Measurements from ENCODE around the gene PLAC8. TPM values are rescaled to one million over a fixed set of nuclear protein-coding genes. Genes with fewer than 3 reads are reported as not detected.

The PLAC8 gene
- total RNA-seq = 1.5 TPM
- long read RNA-seq = 0 reads

GRCh38 chr4:83114576-83114975 lies at the start of gene PLAC8:
PLAC8 (minus strand) TSS chr4:83114729; CDS start chr4:83107921, 6,808 bp downstream.
- no peaks in the 10 kb centered on the region for H3K36me3 ChIP-seq
- no peak for TF ChIP-seq CTCF (IDR thresholded peaks at IDR 0.05; ENCODE audit: borderline replicate concordance)
- intact Hi-C loops (cut with micrococcal nuclease) = no loop called here
- H3K27me3 ChIP-seq (ENCODE audit: low read depth) = peaks cover 14% of the 10 kb centered on the region
- DNase-seq = no peak
- no peaks in the 10 kb centered on the region for H3K9me3 ChIP-seq (replicated peaks)
- H3K27ac ChIP-seq (replicated peaks) = no peak within 1 kb of the TSS
- H3K4me3 ChIP-seq = no peak within 1 kb of the TSS
- peaks cover 12% of the 10 kb centered on the region for H3K4me1 ChIP-seq

- H3K4me3 ChIP-seq = no peak overlapping the region
- TF ChIP-seq CTCF (IDR thresholded peaks at IDR 0.05; ENCODE audit: borderline replicate concordance) = no peak
- H3K36me3 ChIP-seq = no peaks in the 10 kb centered on the region
- no peaks in the 10 kb centered on the region for H3K27me3 ChIP-seq (ENCODE audit: low read depth)
- no peak for DNase-seq
- no peak overlapping the region for H3K27ac ChIP-seq (replicated peaks)
- intact Hi-C loops (cut with micrococcal nuclease) = no loop called here
- H3K9me3 ChIP-seq (replicated peaks) = peaks cover 17% of the 10 kb centered on the region
- no peaks in the 10 kb centered on the region for H3K4me1 ChIP-seq
These were observed 38.9 kb upstream of the PLAC8 start for GRCh38 chr4:83153417-83153816.

- Histone ChIP-seq H3K4me3 (no peak overlapping the region), H3K36me3 (no peaks in the 10 kb centered on the region), H3K27ac (replicated peaks) (no peak overlapping the region), H3K4me1 (no peaks in the 10 kb centered on the region), H3K9me3 (replicated peaks) (peaks cover 17% of the 10 kb centered on the region), H3K27me3 (ENCODE audit: low read depth) (no peaks in the 10 kb centered on the region)
- TF ChIP-seq CTCF (IDR thresholded peaks at IDR 0.05; ENCODE audit: borderline replicate concordance) = no peak
- no peak for DNase-seq
- intact Hi-C loops (cut with micrococcal nuclease) = no loop called here
These were observed 38.2 kb upstream of the PLAC8 start for GRCh38 chr4:83152746-83153145.

GRCh38 chr4:83151651-83152050 lies 37.1 kb upstream of the PLAC8 start:
- DNase-seq = no peak
- no peak for TF ChIP-seq CTCF (IDR thresholded peaks at IDR 0.05; ENCODE audit: borderline replicate concordance)
- no peaks in the 10 kb centered on the region for H3K36me3 ChIP-seq
- intact Hi-C loops (cut with micrococcal nuclease) = no loop called here
- no peaks in the 10 kb centered on the region for H3K4me1 ChIP-seq
- H3K27ac ChIP-seq (replicated peaks) = no peak overlapping the region
- no peak overlapping the region for H3K4me3 ChIP-seq
- no peaks in the 10 kb centered on the region for H3K27me3 ChIP-seq (ENCODE audit: low read depth)
- peaks cover 10% of the 10 kb centered on the region for H3K9me3 ChIP-seq (replicated peaks)

- H3K4me3 ChIP-seq = no peak overlapping the region
- H3K36me3 ChIP-seq = no peaks in the 10 kb centered on the region
- no peak for TF ChIP-seq CTCF (IDR thresholded peaks at IDR 0.05; ENCODE audit: borderline replicate concordance)
- no peaks in the 10 kb centered on the region for H3K4me1 ChIP-seq
- H3K27me3 ChIP-seq (ENCODE audit: low read depth) = no peaks in the 10 kb centered on the region
- peak overlapping the region; percentile 5 for H3K27ac ChIP-seq (replicated peaks)
- H3K9me3 ChIP-seq (replicated peaks) = peaks cover 1% of the 10 kb centered on the region
- intact Hi-C loops (cut with micrococcal nuclease) = no loop called here
- DNase-seq = no peak
These were observed 36.3 kb upstream of the PLAC8 start for GRCh38 chr4:83150653-83151330.
